GM21825 (cell line): ENCODE data around the gene ATG14.
A peak's percentile ranks its signal among the peaks of the same experiment; 100 is the strongest.
"Not testable (repeated sequence)": the region's sequence is repeated elsewhere in the genome, so short reads cannot be mapped to it uniquely, and the experiment has no call there.

Experiments used
- ATAC-seq: cut with Tn5 transposase; IDR thresholded peaks from one replicate; pipeline ENCODE4 v1.9.1; 2021; ENCODE audit warnings: mild to moderate bottlenecking, moderate library complexity; ENCODE audit not compliant: unreplicated experiment

ATG14 gene

DNA sequence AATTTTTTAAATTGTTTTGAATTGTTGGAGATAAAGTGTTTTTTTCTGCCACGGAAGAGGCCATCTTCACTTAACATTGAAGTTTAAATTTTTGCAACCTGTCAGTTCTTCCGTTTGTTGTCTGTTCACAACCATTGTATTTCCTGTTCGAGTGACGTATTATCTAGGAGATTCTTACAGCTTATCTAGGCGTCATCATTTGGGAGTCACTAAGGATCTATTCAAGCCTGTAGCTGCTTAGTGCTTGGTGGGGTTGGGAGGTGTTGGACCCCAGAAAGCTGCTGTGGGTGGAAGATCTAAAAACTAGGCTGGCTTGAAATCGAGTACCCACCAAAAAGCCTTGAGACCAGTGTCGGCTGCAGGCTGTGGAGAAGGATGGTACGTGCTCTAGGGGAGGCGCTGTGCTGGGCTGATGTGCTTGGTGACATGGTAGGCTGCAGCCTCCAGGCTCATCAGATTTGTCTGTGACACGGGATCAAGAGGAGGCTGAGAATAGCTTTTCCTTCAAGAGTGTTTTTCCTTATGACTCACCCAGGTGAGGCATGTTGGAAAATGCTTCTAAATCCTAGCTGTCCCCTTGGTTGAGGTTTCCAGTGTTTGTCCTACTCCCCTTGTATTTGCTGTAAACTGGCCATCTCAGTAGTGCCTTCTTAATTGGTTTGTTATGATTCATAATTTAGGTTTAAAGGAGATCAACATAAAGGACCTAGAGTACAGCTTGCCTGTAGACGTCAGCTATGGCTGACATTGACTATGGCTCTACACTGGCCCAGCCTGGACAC is 57.8 kb downstream of the ATG14 start:
- no peak for ATAC-seq

DNA sequence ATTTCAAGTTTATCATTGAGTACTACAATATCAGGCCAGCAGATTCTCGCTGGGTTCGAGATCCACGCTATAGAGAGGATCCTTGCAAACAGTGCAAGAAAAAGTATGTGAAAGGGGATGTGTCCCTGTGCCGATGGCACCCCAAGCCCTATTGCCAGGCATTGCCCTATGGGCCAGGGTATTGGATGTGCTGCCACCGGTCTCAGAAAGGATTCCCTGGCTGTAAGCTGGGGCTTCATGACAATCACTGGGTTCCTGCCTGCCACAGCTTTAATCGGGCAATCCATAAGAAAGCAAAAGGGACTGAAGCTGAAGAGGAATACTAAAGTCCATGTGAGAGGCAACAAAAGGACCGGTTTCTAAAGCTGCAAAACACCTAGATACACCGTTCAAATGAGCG is 59.4 kb downstream of the ATG14 start:
- ATAC-seq, result no peak

DNA sequence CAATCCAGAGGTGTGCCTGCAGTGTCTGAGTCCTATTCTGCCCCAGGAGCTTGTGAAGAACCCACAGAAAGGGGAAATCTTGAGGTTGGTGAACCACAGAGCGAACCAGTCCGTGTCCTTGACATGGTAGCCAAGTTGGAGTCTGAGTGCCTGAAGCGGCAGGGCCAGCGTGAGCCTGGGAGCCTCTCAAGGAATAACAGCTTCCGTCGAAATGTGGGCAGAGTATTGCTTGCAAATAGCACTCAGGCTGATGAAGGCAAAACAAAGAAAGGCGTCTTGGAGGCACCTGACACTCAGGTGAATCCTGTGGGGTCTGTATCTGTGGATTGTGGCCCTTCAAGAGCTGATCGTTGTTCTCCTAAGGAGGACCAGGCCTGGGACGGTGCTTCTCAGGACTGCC is 60.5 kb downstream of the ATG14 start:
- ATAC-seq, result no peak

DNA sequence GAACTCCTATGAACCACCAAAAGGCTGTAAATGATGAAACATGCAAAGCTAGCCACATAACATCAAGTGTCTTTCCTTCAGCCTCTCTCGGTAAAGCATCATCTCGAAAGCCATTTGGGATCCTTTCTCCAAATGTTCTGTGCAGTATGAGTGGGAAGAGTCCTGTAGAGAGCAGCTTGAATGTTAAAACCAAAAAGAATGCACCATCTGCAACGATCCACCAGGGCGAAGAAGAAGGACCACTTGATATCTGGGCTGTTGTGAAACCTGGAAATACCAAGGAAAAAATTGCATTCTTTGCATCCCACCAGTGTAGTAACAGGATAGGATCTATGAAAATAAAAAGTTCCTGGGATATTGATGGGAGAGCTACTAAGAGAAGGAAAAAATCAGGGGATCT is 61.2 kb downstream of the ATG14 start:
- no peak for ATAC-seq

DNA sequence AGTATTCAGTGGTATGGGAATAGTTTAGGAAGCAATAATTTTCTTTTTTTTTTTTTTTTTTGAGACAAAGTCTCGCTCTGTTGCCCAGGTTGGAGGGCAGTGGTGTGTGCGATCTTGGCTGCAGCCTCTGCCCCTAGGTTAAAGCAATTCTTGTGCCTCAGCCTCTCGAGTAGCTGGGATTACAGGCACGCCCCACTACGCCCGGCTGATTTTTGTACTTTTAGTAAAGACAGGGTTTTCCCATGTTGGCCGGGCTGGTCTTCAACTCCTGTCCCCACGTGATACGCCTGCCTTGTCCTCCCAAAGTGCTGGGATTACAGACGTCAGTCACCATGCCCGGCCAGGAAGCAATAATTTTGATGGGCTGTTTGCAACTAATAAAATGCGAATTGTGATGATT is 62.1 kb downstream of the ATG14 start:
- no peak for ATAC-seq

DNA sequence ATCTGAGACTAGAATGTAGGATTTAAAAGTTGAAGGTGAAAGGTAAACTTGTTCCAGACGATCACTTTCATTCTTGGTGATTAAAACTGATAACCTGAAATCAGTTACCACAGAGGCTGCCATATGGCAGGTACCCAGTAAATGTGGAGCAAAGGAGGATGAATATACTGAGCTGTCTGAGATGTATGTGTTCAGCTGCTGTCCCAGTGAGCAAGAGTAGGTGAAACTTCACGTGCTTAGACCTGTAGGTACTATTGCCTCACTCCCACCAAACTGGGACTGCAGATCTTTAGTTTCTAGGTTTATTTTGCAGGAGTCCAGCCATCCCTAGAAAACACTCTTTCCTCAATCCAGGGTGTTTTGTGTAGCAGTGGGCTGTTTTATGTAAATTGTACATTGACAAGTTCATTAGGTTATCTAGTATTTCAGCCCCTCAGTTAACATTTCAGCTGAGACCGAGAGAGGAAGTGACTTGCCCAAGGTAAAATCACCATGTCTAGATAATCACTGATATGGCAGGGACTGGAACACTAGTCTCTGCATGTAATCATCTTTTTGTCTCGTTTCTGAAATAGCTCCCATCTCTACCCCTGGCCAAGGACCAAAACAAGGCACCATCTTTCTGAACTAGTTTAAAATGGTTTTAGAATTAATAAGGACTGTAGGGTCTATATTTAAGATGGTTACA is 62.7 kb downstream of the ATG14 start:
- ATAC-seq, result no peak

DNA sequence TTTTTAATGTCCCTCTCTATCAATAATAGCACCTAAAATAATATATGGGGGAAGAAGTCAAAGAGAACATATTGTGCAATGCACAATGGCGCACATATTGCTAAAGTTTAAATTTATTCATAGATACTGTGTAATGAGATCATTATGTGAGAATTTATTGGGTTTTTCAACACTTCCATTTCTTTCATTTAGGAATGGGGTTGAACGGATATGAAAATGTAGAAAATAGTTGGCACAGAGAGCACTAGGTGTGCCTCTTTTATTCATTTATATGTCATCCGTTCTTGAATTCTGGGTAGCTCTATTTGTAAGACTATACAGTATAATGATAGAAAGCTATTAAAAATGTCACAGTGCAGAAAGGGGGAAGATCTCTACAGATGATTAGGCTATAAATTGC is 63.9 kb downstream of the ATG14 start:
- no peak for ATAC-seq

DNA sequence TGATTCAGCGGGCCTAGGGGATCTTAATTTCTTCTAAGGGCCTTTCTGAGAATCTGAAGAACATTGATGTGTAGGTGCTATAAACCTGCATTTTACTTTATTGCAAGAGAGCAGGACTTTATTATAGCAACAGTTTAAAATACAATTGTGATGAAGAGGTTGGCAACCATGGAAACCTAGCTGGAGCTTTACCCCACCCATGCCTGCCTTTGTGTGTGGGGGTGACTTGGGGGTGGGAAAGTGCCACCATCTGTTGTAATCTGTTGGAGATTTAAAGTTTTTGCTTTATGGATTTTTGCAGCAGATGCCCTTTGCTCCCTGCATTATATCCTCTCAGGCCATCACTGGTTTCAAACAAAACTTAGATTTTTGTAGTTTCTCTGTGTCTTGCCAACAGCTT is 64.6 kb downstream of the ATG14 start:
- ATAC-seq, result no peak

DNA sequence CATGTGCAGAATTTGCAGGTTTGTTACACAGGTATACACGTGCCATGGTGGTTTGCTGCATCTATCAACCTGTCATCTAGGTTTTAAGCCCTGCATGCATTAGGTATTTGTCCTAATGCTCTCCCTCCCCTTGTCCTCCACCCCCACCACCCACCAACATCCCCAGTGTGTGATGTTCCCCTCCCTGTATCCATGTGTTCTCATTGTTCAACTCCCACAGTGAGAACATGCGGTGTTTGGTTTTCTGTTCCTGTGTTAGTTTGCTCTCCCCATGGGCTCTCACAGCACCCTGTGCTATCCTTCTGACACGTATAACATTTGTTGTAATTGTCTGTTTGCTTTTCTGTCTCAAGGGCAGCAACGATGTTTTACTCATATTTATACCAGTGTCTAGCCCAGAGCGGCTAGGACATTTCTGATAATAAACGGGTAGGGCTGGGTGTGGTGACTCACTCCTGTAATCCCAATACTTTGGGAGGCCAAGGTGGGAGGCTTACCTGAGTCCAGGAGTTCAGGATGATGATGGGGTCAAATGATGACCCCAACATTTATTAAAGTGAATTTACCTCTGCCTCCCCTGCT is 67.0 kb downstream of the ATG14 start:
- ATAC-seq, result not testable (repeated sequence)

DNA sequence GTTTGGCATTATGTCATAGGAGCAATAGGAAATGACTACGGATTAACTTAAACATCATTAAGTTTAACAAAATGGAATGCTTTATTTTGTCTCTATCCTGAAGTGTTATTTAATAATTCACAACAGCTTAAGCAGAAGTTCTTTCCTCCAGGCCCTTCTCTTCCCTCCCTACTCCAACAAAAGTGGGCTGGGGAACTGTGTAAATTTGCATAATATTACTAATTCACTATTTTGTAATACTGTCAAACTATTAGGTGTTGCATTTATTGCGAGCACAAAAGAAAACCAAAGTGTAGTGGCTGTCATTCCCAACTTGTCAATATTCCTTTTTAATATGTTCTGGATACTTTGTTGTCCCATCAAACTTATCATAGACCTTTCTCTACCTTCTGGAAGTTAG is 69.8 kb downstream of the ATG14 start:
- ATAC-seq, result no peak

DNA sequence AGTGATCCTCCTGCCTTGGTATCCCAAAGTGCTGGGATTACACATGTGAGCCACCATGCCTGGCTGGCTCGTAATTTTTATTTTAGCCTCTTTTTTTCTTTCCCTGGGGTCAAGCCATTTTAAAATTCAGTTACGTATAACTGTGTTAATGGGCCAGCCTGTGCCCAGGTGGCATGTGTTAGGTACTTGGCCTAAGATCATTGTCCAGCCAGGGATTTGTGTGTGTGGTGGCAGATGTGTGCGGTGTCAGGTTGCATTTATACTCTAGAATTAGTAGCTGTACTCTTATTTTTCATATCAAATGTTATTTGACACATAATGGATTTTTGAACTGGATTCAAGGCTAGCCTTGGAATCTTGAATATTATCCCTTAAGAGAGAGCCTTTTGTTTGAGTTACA is 71.1 kb downstream of the ATG14 start:
- no peak for ATAC-seq

DNA sequence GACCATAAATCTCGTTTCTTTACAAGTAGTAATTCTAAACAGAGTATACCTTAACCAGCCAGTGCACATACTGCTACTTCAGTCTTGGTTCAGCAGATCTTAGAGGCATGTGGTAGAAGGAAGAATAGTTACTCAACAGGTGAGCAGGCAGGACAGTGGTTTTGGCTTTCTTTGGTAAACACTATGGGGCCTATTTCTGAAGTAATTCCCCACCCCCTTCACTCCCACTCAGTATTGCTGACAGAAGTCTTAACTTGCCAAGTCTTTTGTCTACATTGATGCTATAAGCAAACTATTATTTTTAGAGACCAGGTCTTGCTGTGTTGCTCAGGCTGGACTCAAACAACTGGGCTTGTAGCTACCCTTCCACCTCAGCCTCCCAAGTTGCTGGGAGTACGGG is 71.9 kb downstream of the ATG14 start:
- peak; percentile 63 for ATAC-seq

DNA sequence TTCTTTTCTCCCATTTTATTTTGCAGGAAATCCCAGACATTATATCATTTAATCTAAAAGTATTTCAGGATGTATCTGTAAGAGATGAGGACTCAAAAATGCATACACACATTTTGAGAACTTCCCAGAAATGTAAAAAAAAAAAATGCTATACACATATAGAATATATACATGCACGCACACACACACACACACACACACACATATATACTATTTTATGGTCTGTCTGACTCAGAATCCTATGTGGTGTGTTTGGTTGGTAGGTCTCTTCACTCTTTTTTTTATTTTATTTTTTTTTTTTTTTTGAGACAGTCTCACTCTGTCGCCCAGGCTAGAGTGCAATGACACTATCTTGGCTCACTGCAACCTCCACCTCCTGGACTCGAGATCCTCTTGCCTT is 74.9 kb downstream of the ATG14 start:
- ATAC-seq, result no peak

DNA sequence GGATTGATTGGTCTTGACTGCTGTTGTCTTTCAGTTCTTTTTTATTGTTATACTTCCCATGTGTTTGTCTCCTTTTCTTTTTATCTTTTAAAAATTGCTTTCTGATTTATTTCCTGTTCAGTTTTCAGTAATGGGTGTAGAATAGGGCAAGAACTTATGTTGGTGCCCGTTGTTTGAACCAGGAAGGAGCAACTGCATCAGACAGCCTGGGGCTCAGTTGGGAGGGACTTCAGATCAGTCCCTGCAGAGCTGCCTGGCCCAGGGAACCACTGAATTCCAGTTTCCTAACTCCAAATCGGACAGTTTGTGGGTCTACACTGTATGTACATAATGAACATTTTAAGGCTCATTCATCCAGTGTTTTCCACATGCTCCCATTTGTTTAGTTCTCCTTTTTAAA is 75.5 kb downstream of the ATG14 start:
- ATAC-seq, result no peak

DNA sequence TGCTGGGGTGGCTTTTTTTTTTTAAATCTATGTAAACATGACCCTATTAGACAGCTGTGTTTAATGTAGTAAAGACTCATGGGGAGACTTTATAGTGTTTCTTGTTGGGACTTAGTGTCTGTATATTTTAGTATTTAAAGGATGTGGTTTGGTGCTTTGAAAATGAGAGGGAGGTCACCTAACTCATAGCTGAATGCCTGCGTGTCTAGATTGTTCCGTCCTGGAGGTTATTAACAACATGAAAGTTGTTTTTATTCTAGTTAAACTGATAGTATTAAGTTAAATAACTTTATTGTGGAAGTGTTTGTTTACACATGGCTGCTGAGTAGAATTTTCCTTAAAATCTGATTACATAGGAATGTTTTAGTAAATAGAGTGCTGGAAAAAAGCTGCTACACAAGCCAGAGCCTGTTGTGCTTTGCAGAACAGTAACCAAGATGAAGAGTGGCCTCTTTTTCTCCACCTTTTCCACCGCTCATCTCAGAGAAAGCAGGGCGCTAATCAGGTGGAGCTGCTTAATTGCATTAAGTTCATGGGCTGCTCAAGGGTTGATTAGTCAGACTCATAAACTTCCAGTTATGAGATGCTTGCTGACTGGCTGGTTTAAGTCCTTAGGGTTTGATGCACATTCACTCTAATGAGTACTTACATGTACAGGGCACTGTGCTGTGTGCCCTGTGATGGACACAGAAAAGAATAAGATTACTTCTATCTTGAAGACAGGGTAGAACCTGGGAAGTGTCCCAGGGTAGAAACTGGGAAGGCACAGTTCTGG is 77.7 kb downstream of the ATG14 start:
- ATAC-seq, result peak; percentile 46

DNA sequence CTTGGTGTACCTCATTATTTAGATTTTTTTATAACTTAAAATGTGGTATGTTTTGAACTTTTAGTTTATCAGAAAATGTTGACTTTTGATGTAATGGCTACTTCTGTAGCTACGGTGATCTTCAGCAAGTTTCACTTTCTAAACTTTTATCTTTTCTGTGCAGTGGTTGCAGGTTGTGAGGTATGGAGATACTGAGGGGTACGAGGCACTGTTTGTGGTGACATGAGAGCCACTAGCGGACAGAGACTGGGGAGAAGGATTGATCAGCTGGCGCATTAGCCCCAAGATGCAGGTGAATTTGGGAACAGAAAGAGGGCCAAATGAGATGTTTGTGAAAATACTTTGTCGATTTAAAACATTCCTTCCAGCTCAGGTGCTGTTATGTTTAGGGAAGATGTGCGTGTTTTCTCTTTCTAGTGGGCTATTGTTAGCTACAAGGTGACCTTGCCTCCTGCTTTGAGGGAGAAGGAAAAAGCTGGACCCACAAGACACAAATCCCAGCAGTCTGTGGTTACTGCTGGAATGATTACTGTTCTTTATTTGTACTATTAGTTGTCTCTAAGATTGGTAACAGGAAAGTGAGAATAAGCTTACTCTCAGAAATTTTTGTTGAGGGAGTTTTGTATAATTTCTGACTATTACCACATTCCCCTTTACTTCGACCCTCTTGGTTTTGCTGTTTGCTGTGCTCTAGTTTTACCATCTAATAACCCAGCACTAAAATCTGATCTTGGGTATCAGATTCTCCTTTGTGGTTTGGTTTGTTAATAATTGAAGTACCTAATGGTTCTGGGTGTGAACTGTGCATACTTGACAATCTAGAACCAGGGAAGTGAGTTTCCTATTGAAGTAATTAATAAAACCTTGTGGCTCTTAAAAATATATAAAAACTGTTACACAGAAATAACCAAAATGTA is 78.7 kb downstream of the ATG14 start:
- peak; percentile 59 for ATAC-seq

DNA sequence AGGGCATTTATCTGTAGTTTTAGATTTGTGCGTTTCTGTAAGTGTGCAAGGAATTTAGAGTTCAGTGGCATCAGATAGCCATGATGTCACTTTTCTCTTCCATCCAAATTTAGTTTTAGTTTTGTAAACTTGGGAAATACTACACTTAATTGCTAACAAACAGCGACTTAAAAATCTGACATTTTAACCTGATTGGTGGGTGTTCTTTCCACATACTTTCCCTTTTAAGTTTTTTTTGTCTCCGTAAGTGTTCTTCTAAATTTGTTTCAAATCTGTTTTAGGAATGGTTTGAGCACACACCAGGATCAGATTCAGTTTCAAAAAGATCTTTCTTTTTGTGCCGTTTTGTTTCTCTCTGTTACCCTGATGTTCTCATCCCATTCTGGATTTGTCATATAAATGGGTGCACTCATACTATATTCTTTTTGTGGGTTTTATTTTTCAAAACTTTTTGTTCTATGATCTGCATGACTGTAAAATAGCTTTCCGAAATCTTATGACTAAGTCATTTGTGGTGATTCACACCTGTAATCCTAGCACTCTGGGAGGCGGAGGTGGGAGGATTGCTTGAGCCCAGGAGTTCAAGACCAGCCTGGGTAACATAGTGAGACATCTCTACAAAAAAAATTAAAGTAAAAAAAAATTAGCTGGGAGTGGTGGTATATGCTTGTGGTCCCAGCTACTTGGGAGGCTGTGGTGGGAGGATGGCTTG is 81.5 kb downstream of the ATG14 start:
- no peak for ATAC-seq

DNA sequence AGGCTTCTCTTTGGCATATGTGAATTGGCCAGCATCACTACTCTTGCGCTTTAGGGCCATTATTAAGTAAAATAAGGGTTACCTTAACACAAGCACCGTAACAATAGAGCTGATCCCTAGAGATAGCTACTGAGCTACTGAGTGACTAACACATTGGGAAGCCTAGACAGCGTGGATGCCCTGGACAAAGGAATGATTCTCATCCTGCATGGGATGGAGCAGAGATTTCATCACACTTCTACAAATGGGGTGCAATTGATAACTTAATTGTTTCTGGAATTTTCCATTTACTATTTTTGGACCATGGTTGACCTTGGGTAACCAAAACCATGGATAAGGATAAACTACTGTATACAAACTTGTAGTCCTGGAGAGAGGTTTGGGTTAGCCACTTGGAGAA is 83.3 kb downstream of the ATG14 start:
- ATAC-seq, result no peak

DNA sequence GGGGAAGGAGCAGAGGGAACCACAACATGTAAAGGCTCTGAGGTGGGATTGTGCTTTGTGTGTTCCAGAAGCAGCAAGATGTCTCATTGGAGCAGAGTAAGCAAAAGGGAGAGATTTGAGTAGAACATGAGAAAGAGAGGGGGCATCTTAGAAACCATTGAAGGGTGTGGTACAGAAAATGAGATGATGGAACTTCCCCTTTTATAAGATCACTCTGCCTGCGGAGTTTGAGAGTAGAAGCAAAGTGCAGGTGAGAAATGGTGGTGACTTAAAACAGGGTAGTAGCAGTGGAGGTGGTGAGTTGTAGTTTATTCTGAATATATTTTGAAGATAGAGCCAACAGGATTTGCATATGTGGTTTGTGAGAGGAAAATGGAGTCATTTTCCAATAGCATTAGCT is 84.5 kb downstream of the ATG14 start:
- peak; percentile 66 for ATAC-seq

DNA sequence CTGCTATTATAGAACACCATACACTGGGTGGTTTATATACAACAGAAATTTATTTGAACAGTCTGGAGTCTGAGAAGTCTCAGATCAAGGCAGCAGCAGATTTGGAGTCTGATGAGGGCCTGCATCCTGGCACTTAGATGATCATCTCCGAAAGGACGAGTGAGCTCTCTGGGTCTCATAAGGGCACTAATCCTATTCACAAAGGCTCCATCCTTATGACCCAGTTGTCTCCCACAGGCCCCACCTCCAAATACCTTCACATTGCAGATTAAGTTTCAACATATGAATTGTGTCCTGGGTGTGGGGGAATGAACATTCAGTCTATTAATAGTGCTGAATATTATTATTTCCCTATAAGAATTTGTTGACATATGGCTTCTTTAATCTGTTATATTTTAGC is 86.8 kb downstream of the ATG14 start:
- no peak for ATAC-seq
